ENCODE results near the gene CDC20.

The CDC20 gene

GRCh38 chr1:43339584-43340232 is 19.1 kb upstream of the CDC20 start:
- TF ChIP-seq EZH2 (IDR thresholded peaks at IDR 0.05) (no peak), POLR2AphosphoS5 (IDR thresholded peaks at IDR 0.05; ENCODE audit: borderline replicate concordance, low read depth, low read length) (no peak), FOXP2 (optimal IDR thresholded peaks at IDR 0.05; ENCODE audit: control extremely low read depth, extremely low read length, insufficient read depth) (no peak)
- no peaks in the 10 kb centered on the region for H3K36me3 ChIP-seq (ENCODE audit: insufficient read depth, low read length)
- no peak for DNase-seq (ENCODE audit: low read depth, low spot score)
- no peak overlapping the region for H3K9ac ChIP-seq (ENCODE audit: insufficient read length)
- H3K9me3 ChIP-seq (ENCODE audit: low read depth, low read length), result no peaks in the 10 kb centered on the region
- H3K27ac ChIP-seq, result no peak overlapping the region
- H3K4me3 ChIP-seq, result no peak overlapping the region

- H3K9me3 ChIP-seq (ENCODE audit: low read depth, low read length), result no peaks in the 10 kb centered on the region
- no peak for TF ChIP-seq FOXP2 (optimal IDR thresholded peaks at IDR 0.05; ENCODE audit: control extremely low read depth, extremely low read length, insufficient read depth)
- TF ChIP-seq POLR2AphosphoS5 (IDR thresholded peaks at IDR 0.05; ENCODE audit: borderline replicate concordance, low read depth, low read length), result no peak
- TF ChIP-seq EZH2 (IDR thresholded peaks at IDR 0.05), result no peak
- H3K4me3 ChIP-seq, result no peak overlapping the region
These were observed 18.2 kb upstream of the CDC20 start for GRCh38 chr1:43340559-43340958.

DNA sequence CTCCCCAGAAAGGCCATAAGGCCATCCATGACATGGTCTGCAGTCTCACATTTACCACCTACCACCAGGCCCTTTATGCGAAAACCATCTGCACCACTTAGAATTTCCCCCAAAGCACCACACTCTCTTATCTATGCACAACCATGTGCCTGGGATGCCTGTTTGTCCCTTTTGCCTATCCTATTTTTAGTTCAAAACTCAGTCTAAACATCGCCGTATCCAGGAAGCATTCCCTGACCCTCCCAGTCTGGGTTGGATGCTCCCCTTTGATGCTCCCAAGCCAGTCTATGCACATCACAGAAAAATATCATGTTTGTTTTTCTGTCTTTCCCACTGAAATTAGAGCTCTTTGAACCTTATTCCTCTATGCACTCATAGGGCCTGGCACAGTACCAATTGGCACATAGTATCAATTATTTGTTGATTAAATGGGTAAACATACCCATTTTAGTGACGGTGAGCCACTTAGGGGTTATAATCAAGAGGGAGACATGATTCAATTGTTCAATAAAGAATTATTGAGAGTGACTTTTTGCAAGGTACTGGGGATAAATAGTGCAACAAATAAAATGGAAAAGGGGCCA is 14.4 kb upstream of the CDC20 start:
- no peaks in the 10 kb centered on the region for H3K9me3 ChIP-seq (ENCODE audit: low read depth, low read length)
- no peak for TF ChIP-seq EZH2 (IDR thresholded peaks at IDR 0.05)
- TF ChIP-seq POLR2AphosphoS5 (IDR thresholded peaks at IDR 0.05; ENCODE audit: borderline replicate concordance, low read depth, low read length), result no peak
- TF ChIP-seq FOXP2 (optimal IDR thresholded peaks at IDR 0.05; ENCODE audit: control extremely low read depth, extremely low read length, insufficient read depth), result no peak
- H3K4me3 ChIP-seq, result no peak overlapping the region
- no peaks in the 10 kb centered on the region for H3K36me3 ChIP-seq (ENCODE audit: insufficient read depth, low read length)
- no peak overlapping the region for H3K27ac ChIP-seq
- DNase-seq (ENCODE audit: low read depth, low spot score), result no peak
- no peak overlapping the region for H3K9ac ChIP-seq (ENCODE audit: insufficient read length)

More at GRCh38 chr1:43340559-43340958, 18.2 kb upstream of the CDC20 start:
- H3K9ac ChIP-seq (ENCODE audit: insufficient read length), result no peak overlapping the region
- no peaks in the 10 kb centered on the region for H3K36me3 ChIP-seq (ENCODE audit: insufficient read depth, low read length)
- DNase-seq (ENCODE audit: low read depth, low spot score), result no peak
- H3K27ac ChIP-seq, result no peak overlapping the region

DNA sequence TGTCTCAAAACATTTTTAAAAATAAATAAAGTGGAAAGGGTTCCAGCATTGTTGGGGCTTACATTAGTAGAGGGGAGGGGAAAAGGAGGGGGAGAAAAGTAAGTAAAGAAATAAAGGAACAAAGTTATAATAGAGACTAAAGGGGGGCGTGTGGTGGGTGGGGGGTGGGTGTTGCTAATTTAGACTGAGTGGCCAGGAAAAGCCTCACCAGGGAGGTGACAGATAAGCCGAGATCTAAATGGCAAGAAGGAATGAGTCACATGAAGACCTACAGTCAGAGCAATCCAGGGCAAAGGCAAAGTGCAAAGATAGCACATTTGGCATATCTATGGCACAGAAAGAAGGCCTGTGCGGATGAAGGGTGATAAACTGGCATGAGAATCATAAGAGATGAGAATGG is 13.7 kb upstream of the CDC20 start:
- no peaks in the 10 kb centered on the region for H3K9me3 ChIP-seq (ENCODE audit: low read depth, low read length)
- no peak overlapping the region for H3K27ac ChIP-seq
- DNase-seq (ENCODE audit: low read depth, low spot score), result no peak
- TF ChIP-seq EZH2 (IDR thresholded peaks at IDR 0.05) (no peak), POLR2AphosphoS5 (IDR thresholded peaks at IDR 0.05; ENCODE audit: borderline replicate concordance, low read depth, low read length) (no peak), FOXP2 (optimal IDR thresholded peaks at IDR 0.05; ENCODE audit: control extremely low read depth, extremely low read length, insufficient read depth) (no peak)
- H3K9ac ChIP-seq (ENCODE audit: insufficient read length), result no peak overlapping the region
- no peak overlapping the region for H3K4me3 ChIP-seq
- H3K36me3 ChIP-seq (ENCODE audit: insufficient read depth, low read length), result no peaks in the 10 kb centered on the region

GRCh38 chr1:43346636-43347035 is 12.1 kb upstream of the CDC20 start:
- Histone ChIP-seq H3K27ac (no peak overlapping the region), H3K36me3 (ENCODE audit: insufficient read depth, low read length) (no peaks in the 10 kb centered on the region), H3K9ac (ENCODE audit: insufficient read length) (no peak overlapping the region), H3K4me3 (no peak overlapping the region), H3K9me3 (ENCODE audit: low read depth, low read length) (no peaks in the 10 kb centered on the region)
- TF ChIP-seq FOXP2 (optimal IDR thresholded peaks at IDR 0.05; ENCODE audit: control extremely low read depth, extremely low read length, insufficient read depth), result no peak
- no peak for TF ChIP-seq POLR2AphosphoS5 (IDR thresholded peaks at IDR 0.05; ENCODE audit: borderline replicate concordance, low read depth, low read length)
- TF ChIP-seq EZH2 (IDR thresholded peaks at IDR 0.05), result no peak
- no peak for DNase-seq (ENCODE audit: low read depth, low spot score)

DNA sequence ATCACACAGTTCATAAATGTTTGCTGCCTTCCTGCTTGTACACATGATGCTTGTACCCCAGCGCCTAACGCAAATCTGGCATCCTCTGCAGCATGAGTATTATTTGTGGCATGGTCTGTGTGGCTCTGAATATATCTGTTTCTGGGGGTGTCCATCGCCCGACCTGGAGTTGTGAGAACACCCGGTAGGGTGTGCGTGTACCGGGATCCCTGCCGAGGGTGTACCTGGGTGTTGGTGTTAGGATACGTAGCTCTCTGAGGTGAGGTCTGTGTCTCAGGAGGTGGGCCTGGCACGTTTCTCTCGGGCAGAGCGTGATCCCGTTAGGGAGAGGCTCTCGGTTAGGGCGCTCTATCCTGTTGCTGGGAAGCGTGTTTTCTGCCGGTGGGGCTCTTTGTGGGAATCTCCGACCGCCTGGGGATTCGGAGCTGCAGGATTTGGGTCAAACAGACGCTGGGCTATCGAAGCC is 10.4 kb upstream of the CDC20 start:
- no peaks in the 10 kb centered on the region for H3K36me3 ChIP-seq (ENCODE audit: insufficient read depth, low read length)
- no peak overlapping the region for H3K27ac ChIP-seq
- H3K4me3 ChIP-seq, result no peak overlapping the region
- TF ChIP-seq EZH2 (IDR thresholded peaks at IDR 0.05), result no peak
- DNase-seq (ENCODE audit: low read depth, low spot score), result no peak
- no peaks in the 10 kb centered on the region for H3K9me3 ChIP-seq (ENCODE audit: low read depth, low read length)
- no peak overlapping the region for H3K9ac ChIP-seq (ENCODE audit: insufficient read length)

GRCh38 chr1:43348809-43349593 is 9.8 kb upstream of the CDC20 start:
- TF ChIP-seq EZH2 (IDR thresholded peaks at IDR 0.05), result no peak
- peak; percentile 65; the same call in 1 of the 2 replicates for TF ChIP-seq POLR2AphosphoS5 (IDR thresholded peaks at IDR 0.05; ENCODE audit: borderline replicate concordance, low read depth, low read length)

DNA sequence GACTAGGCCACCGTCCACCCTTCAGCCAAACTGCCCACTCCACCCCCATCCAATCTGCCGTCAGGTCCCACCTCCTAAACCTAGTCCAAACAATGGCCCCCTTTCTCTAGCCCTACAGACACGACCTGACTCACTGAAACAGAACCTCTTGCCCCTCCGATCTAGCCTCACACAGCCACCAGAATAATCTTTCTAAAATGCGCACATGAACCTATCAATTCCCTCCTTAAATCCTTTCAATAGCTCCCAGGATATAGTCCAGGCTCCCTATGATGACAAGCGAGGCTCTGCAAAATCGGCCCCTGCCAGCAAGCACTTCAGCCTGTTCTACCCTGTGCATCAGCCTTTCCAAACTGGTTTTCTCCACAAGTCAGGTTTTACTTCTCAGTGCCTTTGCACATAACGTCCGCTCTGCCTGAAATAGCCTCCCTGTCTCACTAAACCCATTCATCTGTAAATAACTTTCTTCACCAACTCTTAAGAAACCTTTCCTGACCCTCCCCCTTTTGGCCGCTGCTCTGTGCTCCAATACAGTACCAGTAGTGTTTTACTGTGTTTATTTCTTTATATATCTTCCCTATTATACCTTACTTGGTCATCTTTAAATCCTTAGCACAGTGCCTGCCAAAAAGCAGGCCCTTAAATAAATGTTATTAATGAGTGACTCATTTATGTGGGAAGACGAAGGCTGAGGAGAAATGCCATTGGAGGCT is 9.0 kb upstream of the CDC20 start:
- TF ChIP-seq EZH2 (IDR thresholded peaks at IDR 0.05), result no peak
- TF ChIP-seq FOXP2 (optimal IDR thresholded peaks at IDR 0.05; ENCODE audit: control extremely low read depth, extremely low read length, insufficient read depth), result no peak
- no peak for TF ChIP-seq POLR2AphosphoS5 (IDR thresholded peaks at IDR 0.05; ENCODE audit: borderline replicate concordance, low read depth, low read length)
- DNase-seq (ENCODE audit: low read depth, low spot score), result no peak
- Histone ChIP-seq H3K27ac (no peak overlapping the region), H3K36me3 (ENCODE audit: insufficient read depth, low read length) (no peaks in the 10 kb centered on the region), H3K9ac (ENCODE audit: insufficient read length) (no peak overlapping the region), H3K4me3 (no peak overlapping the region), H3K9me3 (ENCODE audit: low read depth, low read length) (no peaks in the 10 kb centered on the region)

More at GRCh38 chr1:43348809-43349593, 9.8 kb upstream of the CDC20 start:
- no peak overlapping the region for H3K27ac ChIP-seq
- no peaks in the 10 kb centered on the region for H3K36me3 ChIP-seq (ENCODE audit: insufficient read depth, low read length)
- no peaks in the 10 kb centered on the region for H3K9me3 ChIP-seq (ENCODE audit: low read depth, low read length)
- no peak overlapping the region for H3K4me3 ChIP-seq
- no peak overlapping the region for H3K9ac ChIP-seq (ENCODE audit: insufficient read length)
- DNase-seq (ENCODE audit: low read depth, low spot score), result no peak
